Measurements from ENCODE around the gene MAT1A.
"Not testable (repeated sequence)": the region's sequence is repeated elsewhere in the genome, so short reads cannot be mapped to it uniquely, and the experiment has no call there.

- TF ChIP-seq CTCF, POLR2A (IDR thresholded peaks at IDR 0.05): not testable (repeated sequence)
Observed at GRCh38 chr10:80236457-80236856, 53.0 kb downstream of the MAT1A start.
